GM18526 (cell line): ENCODE results near the gene PPP2R5C.

Experiments
- POLR2A ChIP-seq: IDR thresholded peaks from 3 replicates; pipeline ENCODE4 v1.6.1; 2011; ENCODE audit not compliant: insufficient read length; ENCODE audit errors: extremely low read depth

PPP2R5C gene

DNA sequence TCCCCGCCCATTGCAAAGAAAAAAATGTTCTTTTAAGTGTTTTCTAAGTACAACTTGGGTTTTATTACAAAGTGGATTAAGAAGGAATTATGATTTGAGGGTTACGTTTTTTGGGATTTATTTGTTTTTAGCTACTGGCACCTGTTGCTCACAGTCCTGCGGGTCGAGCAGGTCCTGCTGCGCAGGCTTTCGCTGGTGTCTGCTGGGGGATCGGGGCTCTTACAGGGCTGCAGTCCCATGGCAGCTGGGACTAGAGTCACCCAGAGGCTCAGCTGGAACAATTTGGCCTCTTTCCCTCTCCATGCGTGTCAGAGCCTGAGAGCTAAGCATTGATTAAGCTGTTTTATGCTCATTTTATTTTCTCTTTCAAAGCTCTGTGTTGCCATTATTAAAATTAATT, 147.3 kb downstream of the PPP2R5C start:
- TF ChIP-seq POLR2A = no peak

DNA sequence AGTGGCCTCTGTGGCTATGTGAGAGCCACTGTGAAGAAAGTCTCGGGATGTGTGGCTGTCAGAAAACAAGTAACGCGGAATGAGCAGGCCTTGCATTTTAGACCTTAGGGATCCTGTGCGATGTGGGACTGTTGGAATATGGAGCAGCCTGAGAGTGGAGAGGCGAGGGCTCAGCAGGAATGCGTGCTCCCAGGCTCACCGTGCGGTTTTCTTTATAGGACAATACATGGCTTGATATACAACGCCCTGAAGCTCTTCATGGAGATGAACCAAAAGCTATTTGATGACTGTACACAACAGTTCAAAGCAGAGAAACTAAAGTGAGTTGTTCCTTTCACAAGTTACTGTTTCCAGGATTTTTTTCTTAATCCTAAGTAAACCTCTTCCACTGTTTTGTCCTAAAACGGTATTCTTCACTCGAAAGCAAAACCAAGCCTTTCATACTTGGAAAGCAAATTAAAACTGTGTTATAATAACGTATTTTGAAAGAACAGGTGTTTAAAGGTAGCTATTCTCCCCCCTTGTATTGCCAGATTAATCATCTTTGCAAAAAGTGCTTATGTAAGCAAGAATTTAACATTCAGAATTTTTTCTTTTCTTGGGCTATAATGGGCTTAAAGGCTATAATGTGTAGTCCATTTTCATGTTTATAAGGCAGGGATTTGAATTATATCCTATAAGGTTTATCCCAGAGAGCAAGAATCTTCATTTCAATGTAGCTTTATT, 148.0 kb downstream of the PPP2R5C start:
- no peak for TF ChIP-seq POLR2A

DNA sequence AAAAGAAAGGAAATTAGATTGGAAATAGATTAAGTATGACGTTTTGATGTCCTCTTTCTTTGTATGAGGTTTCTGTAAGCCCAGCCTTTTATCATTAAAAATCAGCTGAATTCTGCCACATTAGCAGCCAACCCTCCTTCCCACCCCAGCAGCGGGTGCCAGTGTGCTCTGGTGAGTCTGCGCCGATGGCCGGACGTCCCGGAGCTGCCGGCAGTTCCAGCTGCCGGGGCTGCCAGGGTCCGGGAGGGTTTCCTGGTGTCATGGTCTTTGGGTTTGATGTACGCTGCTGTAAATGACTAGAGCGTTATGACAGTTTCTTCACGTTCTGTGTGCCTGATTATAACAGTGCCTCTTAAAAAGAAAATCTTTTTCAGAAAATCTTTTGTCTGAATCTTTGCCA, 151.3 kb downstream of the PPP2R5C start:
- no peak for TF ChIP-seq POLR2A

GRCh38 chr14:101914083-101914482, 152.6 kb downstream of the PPP2R5C start:
- no peak for TF ChIP-seq POLR2A

GRCh38 chr14:101915871-101916815, 154.6 kb downstream of the PPP2R5C start:
- TF ChIP-seq POLR2A = no peak

GRCh38 chr14:101916816-101917412, 155.4 kb downstream of the PPP2R5C start:
- no peak for TF ChIP-seq POLR2A

GRCh38 chr14:101917413-101918017, 156.0 kb downstream of the PPP2R5C start:
- TF ChIP-seq POLR2A = no peak

- TF ChIP-seq POLR2A = no peak
Observed at GRCh38 chr14:101918065-101918989, 156.8 kb downstream of the PPP2R5C start.

- no peak for TF ChIP-seq POLR2A
Observed at GRCh38 chr14:101920271-101920670, 158.8 kb downstream of the PPP2R5C start.

- TF ChIP-seq POLR2A = no peak
Observed at GRCh38 chr14:101922866-101923265, 161.4 kb downstream of the PPP2R5C start.

GRCh38 chr14:101925152-101925551, 163.6 kb downstream of the PPP2R5C start:
- TF ChIP-seq POLR2A = no peak

GRCh38 chr14:101926085-101926484, 164.6 kb downstream of the PPP2R5C start:
- no peak for TF ChIP-seq POLR2A

DNA sequence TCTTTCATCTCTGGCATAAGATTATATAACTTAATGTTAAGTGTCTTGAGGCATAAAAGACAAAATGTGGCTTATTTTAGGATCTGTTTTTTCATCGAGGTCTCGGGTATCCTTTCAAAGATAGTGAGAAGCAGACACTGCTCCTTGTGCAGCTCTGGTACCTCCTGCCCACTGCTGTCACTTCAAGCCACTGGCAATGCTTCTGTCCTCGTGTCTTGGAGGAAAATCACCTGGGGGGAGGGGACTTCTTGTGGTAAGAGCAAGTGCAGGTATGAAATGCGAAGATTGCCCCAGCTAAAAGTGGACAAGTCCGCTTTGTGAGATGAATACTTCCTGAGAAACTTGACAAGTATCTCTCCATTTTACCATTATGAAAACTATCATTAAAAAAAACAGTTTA, 165.1 kb downstream of the PPP2R5C start:
- no peak for TF ChIP-seq POLR2A

- no peak for TF ChIP-seq POLR2A
Observed at GRCh38 chr14:101927859-101928258, 166.3 kb downstream of the PPP2R5C start.
